GM12878 (cell line): Measurements from ENCODE around the gene RNF220. TPM values are rescaled to one million over a fixed set of nuclear protein-coding genes. Genes with fewer than 3 reads are reported as not detected.

Experiments used
- ATAC-seq: fragments of 200-7000 bp; cut with Tn5 transposase; 3 replicates; pipeline ENCODE4 v1.9.1; 2020; ENCODE audit warnings: mild to moderate bottlenecking, moderate library complexity
- BruUV-seq: library from RNA; stranded (reverse); fragments of 400-500 nt; replicated peaks from 2 replicates; lab custom pipeline; 2021; lab: Mats Ljungman, UMichigan
- CTCF ChIA-PET: fragments of 300-600 bp; sonication (Branson Sonifier 250); formaldehyde crosslinking; extraction: SDS; loops from one replicate; lab custom pipeline; 2021; ENCODE audit warnings: inconsistent platforms; lab: Yijun Ruan, JAX
- POLR2A ChIA-PET: fragments of 350-600 bp; formaldehyde crosslinking; extraction: SDS; loops from one replicate; lab custom pipeline; 2021; ENCODE audit warnings: inconsistent platforms; lab: Charles Lee
- RAD21 ChIA-PET: fragments of 300-600 bp; sonication (Branson Sonifier 250); formaldehyde crosslinking; loops from one replicate; lab custom pipeline; 2023; ENCODE audit warnings: antibody characterized with exemption; ENCODE audit not compliant: unreplicated experiment; lab: Charles Lee
- SMC1A ChIA-PET: fragments of 300-600 bp; sonication (Branson Sonifier 250); formaldehyde crosslinking; loops from one replicate; lab custom pipeline; 2023; ENCODE audit not compliant: unreplicated experiment, uncharacterized antibody; lab: Charles Lee
- DNase-seq: peaks from one replicate; pipeline ENCODE4 v3.0.0-alpha.2; 2011; ENCODE audit warnings: low read depth, low spot score
- FAIRE-seq: peaks from 3 replicates; lab custom pipeline; 2011; peaks lifted over from hg19 to GRCh38; lab: Jason Lieb, UNC
- H2AFZ ChIP-seq: 2 replicates; pipeline ENCODE4 v1.6.0; 2011; ENCODE audit warnings: low read depth, low read length, control low read depth; ENCODE audit not compliant: control insufficient read depth
- H3K27ac ChIP-seq: 2 replicates; pipeline ENCODE4 v1.5.1; 2011; ENCODE audit warnings: control low read depth; ENCODE audit not compliant: control insufficient read depth, insufficient read depth
- H3K27me3 ChIP-seq, 2 experiments: replicated peaks in 1 of 2; 2 replicates each; pipeline versions ENCODE4 v1.6.0 to v1.6.1; 2011; ENCODE audit warnings: low read length in 1 of 2; ENCODE audit not compliant: control insufficient read depth in 2 of 2, insufficient read depth in 2 of 2
- H3K36me3 ChIP-seq, 2 experiments: 2 replicates each; pipeline ENCODE4 v1.5.1; 2011; ENCODE audit warnings: low read length in 1 of 2; ENCODE audit not compliant: control insufficient read depth in 2 of 2, insufficient read depth in 2 of 2
- H3K4me1 ChIP-seq: 2 replicates; pipeline ENCODE4 v1.6.1; 2011; ENCODE audit warnings: mild to moderate bottlenecking, low read length, moderate library complexity, mixed read lengths; ENCODE audit not compliant: control insufficient read depth, insufficient read depth
- H3K4me2 ChIP-seq: 2 replicates; pipeline ENCODE4 v1.6.0; 2011; ENCODE audit warnings: control low read depth; ENCODE audit not compliant: control insufficient read depth, insufficient read depth
- H3K4me3 ChIP-seq: fragments of 200-600 bp; sonication (generic); 2 replicates; pipeline ENCODE4 v1.5.1; 2016
- H3K79me2 ChIP-seq: 2 replicates; pipeline ENCODE4 v1.6.0; 2011; ENCODE audit warnings: low read length; ENCODE audit not compliant: control insufficient read depth, insufficient read depth
- H3K9ac ChIP-seq: 2 replicates; pipeline ENCODE4 v1.8.0; 2011; ENCODE audit warnings: low read length, control low read depth, mixed read lengths; ENCODE audit not compliant: control insufficient read depth, insufficient read depth
- H3K9me3 ChIP-seq: replicated peaks from 3 replicates; pipeline ENCODE4 v1.5.1; 2011; ENCODE audit warnings: mild to moderate bottlenecking, low read length; ENCODE audit not compliant: control insufficient read depth, insufficient read depth
- H4K20me1 ChIP-seq: 2 replicates; pipeline ENCODE4 v1.6.0; 2011; ENCODE audit not compliant: control insufficient read depth, insufficient read depth
- CREB1 ChIP-seq: IDR thresholded peaks from 2 replicates; pipeline ENCODE4 v1.6.1; 2012; ENCODE audit warnings: low read depth, mild to moderate bottlenecking, inconsistent platforms
- IRF3 ChIP-seq: fragments of 450-650 bp; IDR thresholded peaks from 2 replicates; pipeline ENCODE4 v1.6.1; 2014; ENCODE audit warnings: mild to moderate bottlenecking
- MYC ChIP-seq: IDR thresholded peaks from 2 replicates; pipeline ENCODE4 v1.6.1; 2011; ENCODE audit warnings: mild to moderate bottlenecking, low read length, moderate library complexity, inconsistent platforms; ENCODE audit not compliant: insufficient read depth, insufficient replicate concordance, insufficient read length, severe bottlenecking
- POU2F2 ChIP-seq: IDR thresholded peaks from 3 replicates; pipeline ENCODE4 v1.6.1; 2011; ENCODE audit warnings: low read depth, mild to moderate bottlenecking, low read length, borderline replicate concordance
- SIX5 ChIP-seq: IDR thresholded peaks from 2 replicates; pipeline ENCODE4 v1.6.1; 2011; ENCODE audit warnings: mild to moderate bottlenecking, low read depth, low read length, moderate library complexity; ENCODE audit not compliant: severe bottlenecking
- SMAD5 ChIP-seq: IDR thresholded peaks from 2 replicates; pipeline ENCODE4 v1.6.1; 2016; ENCODE audit warnings: antibody characterized with exemption, low read depth
- USF2 ChIP-seq: IDR thresholded peaks from 2 replicates; pipeline ENCODE4 v1.6.1; 2011; ENCODE audit warnings: low read depth, low read length, improper control_type of control experiment, borderline replicate concordance
- ZSCAN29 ChIP-seq: fragments of 450-650 bp; IDR thresholded peaks from 2 replicates; pipeline ENCODE4 v1.6.1; 2017; ENCODE audit warnings: mild to moderate bottlenecking, moderate library complexity
- WGBS: methylation state at CpG from one replicate; pipeline ENCODE4 v1.1.6; 2016; ENCODE audit warnings: low lambda C conversion rate; ENCODE audit not compliant: insufficient replicate concordance, insufficient coverage; ENCODE audit errors: missing lambda C conversion rate; 5-methylcytosine and 5-hydroxymethylcytosine counted together
- in situ Hi-C: fragments of 300-500 bp; cut with MboI; formaldehyde crosslinking; loops from 9 replicates; pipeline ENCODE4 v1.14.3; 2018; ENCODE audit warnings: mixed read lengths
- intact Hi-C: fragments of 100-400 bp; cut with micrococcal nuclease; formaldehyde crosslinking; loops from one replicate; pipeline ENCODE4 v1.14.2; 2022; ENCODE audit not compliant: unreplicated experiment
- polyA plus RNA-seq, 11 experiments: library from polyadenylated mRNA; depleted of rRNA in 4 of 11; unstranded in 6 of 11; stranded (reverse) in 5 of 11; fragments of >200 nt; fragmentation: Nextera tagmentation in 4 of 11; fragmentation: Illumina TruSeq in 1 of 11; extraction: Ambion mirVana in 4 of 11; extraction: Trizol in 1 of 11; gene quantifications; 1 replicate in 1 of 11; 2 replicates in 10 of 11; pipeline versions ENCODE4 v1.2.1 to v1.2.3, GENCODE V29; 2011 to 2016; ENCODE audit warnings: inconsistent platforms in 2 of 11, missing spikeins in 2 of 11, low read depth in 1 of 11
- total RNA-seq, 4 experiments: library from RNA; depleted of rRNA in 3 of 4; stranded (reverse); fragments of >200 nt in 3 of 4; fragmentation: Illumina TruSeq in 1 of 4; extraction: Trizol in 1 of 4; gene quantifications; 2 replicates each; pipeline versions ENCODE4 v1.2.1 to v1.2.3, GENCODE V29; 2013 to 2021
- TF ChIP-seq, protein P1 (sequence below): fragments of 450-650 bp; IDR thresholded peaks from 2 replicates; pipeline ENCODE4 v1.6.1; 2016; ENCODE audit warnings: mild to moderate bottlenecking
- TF ChIP-seq, protein P2 (sequence below): fragments of 450-650 bp; IDR thresholded peaks from 2 replicates; pipeline ENCODE4 v1.6.1; 2018; ENCODE audit warnings: mild to moderate bottlenecking, low read depth, moderate library complexity; ENCODE audit not compliant: partially characterized antibody
- TF ChIP-seq, protein P3 (sequence below): fragments of 450-650 bp; IDR thresholded peaks from 2 replicates; pipeline ENCODE4 v1.6.1; 2017; ENCODE audit warnings: borderline replicate concordance

RNF220 gene
- total and polyA plus RNA-seq, 10 of the 15 experiments (the other 5 are each of a cell fraction or from before 2014, with no cell fraction given): 4.6 to 84.1 (median 53.7) TPM

DNA sequence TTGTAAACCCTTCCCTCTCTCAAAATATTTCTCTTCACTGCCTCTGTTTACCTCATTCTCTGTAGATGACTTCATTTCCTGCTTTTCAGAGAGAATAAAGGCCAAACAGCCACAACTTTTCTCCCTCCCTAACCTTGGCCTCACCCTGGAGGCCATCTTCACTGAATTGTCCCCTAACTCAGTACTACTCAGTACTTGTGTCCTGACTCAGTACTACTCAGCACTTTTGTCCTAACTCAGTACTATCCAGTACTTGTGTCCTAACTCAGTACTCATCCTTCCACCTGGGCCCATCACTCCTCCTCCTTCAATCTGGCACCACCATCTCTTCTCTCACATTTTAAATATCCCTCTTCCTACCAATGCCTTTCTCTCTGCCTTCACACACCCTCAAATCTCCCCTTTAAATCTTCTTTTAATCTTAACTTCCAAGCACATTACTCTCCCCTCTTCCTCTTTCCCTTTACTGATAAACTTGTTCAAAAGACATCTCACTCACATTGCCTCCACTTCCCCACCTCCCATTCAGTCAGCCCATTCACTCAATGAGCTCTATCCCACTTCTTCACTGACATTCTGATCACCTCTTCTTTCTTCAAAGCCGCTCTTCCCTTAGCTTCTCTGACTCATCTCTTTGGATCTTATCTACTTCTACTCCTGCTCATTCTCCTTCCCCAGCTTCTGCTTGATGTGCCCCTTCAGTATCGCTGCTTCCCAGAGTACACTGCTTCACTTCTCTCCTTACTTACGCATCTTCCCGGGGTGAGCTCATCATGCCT lies 121.4 kb downstream of the RNF220 start:
- no peak for FAIRE-seq
- H3K4me2 ChIP-seq: no peak overlapping the region
- TF ChIP-seq, protein P1, sequence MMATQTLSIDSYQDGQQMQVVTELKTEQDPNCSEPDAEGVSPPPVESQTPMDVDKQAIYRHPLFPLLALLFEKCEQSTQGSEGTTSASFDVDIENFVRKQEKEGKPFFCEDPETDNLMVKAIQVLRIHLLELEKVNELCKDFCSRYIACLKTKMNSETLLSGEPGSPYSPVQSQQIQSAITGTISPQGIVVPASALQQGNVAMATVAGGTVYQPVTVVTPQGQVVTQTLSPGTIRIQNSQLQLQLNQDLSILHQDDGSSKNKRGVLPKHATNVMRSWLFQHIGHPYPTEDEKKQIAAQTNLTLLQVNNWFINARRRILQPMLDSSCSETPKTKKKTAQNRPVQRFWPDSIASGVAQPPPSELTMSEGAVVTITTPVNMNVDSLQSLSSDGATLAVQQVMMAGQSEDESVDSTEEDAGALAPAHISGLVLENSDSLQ: no peak
- TF ChIP-seq ZSCAN29 (no peak), SIX5 (no peak), SMAD5 (no peak), USF2 (no peak), POU2F2 (no peak), CREB1 (no peak), MYC (no peak), IRF3 (no peak)
- TF ChIP-seq, protein P2, sequence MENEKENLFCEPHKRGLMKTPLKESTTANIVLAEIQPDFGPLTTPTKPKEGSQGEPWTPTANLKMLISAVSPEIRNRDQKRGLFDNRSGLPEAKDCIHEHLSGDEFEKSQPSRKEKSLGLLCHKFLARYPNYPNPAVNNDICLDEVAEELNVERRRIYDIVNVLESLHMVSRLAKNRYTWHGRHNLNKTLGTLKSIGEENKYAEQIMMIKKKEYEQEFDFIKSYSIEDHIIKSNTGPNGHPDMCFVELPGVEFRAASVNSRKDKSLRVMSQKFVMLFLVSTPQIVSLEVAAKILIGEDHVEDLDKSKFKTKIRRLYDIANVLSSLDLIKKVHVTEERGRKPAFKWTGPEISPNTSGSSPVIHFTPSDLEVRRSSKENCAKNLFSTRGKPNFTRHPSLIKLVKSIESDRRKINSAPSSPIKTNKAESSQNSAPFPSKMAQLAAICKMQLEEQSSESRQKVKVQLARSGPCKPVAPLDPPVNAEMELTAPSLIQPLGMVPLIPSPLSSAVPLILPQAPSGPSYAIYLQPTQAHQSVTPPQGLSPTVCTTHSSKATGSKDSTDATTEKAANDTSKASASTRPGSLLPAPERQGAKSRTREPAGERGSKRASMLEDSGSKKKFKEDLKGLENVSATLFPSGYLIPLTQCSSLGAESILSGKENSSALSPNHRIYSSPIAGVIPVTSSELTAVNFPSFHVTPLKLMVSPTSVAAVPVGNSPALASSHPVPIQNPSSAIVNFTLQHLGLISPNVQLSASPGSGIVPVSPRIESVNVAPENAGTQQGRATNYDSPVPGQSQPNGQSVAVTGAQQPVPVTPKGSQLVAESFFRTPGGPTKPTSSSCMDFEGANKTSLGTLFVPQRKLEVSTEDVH: no peak
- TF ChIP-seq, protein P3, sequence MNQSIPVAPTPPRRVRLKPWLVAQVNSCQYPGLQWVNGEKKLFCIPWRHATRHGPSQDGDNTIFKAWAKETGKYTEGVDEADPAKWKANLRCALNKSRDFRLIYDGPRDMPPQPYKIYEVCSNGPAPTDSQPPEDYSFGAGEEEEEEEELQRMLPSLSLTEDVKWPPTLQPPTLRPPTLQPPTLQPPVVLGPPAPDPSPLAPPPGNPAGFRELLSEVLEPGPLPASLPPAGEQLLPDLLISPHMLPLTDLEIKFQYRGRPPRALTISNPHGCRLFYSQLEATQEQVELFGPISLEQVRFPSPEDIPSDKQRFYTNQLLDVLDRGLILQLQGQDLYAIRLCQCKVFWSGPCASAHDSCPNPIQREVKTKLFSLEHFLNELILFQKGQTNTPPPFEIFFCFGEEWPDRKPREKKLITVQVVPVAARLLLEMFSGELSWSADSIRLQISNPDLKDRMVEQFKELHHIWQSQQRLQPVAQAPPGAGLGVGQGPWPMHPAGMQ: no peak

More for the DNA sequence above, 121.4 kb downstream of the RNF220 start:
- ChIA-PET SMC1A (no interaction called here), CTCF (no interaction called here), RAD21 (no interaction called here), POLR2A (no interaction called here)
- DNase-seq: no peak
- in situ Hi-C loops: no loop called here
- H3K4me1 ChIP-seq: no peaks in the 10 kb centered on the region
- BruUV-seq: no TSS peak
- H3K27me3 ChIP-seq: no peaks in the 10 kb centered on the region; a peak in 1 of 4 replicates
- no peak overlapping the region for H2AFZ ChIP-seq
- H4K20me1 ChIP-seq: no peaks in the 10 kb centered on the region
- H3K9ac ChIP-seq: no peak overlapping the region
- intact Hi-C loops: no loop called here
- H3K4me3 ChIP-seq: no peak overlapping the region
- H3K79me2 ChIP-seq: no peaks in the 10 kb centered on the region
- 90% methylated on average over 4 of the region's 4 CpGs for WGBS
- no peaks in the 10 kb centered on the region for H3K36me3 ChIP-seq
- ATAC-seq: no peak
- H3K9me3 ChIP-seq: no peaks in the 10 kb centered on the region
- no peak overlapping the region for H3K27ac ChIP-seq
